22Rv1 (cell line): ENCODE measurements around the gene CNRIP1.

Experiments used
- ZFX ChIP-seq: fragments of 450-650 bp; IDR thresholded peaks from 2 replicates; pipeline ENCODE4 v1.6.1; 2017; ENCODE audit warnings: antibody characterized with exemption, borderline replicate concordance
- TF ChIP-seq, protein P1 (sequence below): fragments of 450-650 bp; IDR thresholded peaks from 2 replicates; pipeline ENCODE4 v1.5.1; 2017; ENCODE audit warnings: mild to moderate bottlenecking

DNA sequence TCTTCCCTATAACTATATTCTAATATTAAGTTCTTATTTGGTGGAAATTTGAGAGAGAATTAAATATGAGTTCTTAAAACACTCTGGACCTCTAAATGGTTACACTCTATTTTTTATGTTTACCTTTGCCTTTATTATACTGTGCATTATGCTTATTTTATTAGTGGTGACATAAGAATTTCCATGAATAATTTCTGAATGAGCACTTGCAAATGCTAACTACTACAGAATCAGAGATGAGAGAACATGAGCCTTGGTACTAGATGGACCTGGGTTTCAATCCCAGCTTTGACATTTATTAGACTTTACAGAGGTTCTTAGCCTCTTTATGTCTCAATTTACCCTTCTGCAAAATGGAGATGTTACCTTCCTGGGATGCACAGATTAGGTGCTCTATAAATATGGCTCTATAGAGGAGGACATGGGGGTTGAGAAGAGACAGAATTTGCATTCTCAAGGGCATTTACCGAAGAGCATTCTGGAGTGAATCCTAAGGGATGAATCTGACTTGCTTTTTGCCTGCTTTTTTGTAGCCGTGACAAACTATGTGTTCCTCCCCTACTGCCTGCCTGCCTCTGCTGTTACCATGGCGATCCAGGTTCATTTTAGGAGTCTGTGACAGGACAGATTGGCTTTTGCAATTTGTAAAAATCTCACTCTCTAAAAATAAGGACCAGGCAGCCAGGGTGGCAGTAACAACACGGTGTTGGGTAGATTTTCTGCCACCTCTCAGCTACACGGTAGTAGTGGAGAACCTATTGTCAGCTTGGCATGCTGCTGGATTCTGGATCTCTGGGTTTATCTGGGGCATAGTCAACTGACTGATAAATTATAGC lies 20.7 kb upstream of the CNRIP1 start:
- TF ChIP-seq, protein P1, sequence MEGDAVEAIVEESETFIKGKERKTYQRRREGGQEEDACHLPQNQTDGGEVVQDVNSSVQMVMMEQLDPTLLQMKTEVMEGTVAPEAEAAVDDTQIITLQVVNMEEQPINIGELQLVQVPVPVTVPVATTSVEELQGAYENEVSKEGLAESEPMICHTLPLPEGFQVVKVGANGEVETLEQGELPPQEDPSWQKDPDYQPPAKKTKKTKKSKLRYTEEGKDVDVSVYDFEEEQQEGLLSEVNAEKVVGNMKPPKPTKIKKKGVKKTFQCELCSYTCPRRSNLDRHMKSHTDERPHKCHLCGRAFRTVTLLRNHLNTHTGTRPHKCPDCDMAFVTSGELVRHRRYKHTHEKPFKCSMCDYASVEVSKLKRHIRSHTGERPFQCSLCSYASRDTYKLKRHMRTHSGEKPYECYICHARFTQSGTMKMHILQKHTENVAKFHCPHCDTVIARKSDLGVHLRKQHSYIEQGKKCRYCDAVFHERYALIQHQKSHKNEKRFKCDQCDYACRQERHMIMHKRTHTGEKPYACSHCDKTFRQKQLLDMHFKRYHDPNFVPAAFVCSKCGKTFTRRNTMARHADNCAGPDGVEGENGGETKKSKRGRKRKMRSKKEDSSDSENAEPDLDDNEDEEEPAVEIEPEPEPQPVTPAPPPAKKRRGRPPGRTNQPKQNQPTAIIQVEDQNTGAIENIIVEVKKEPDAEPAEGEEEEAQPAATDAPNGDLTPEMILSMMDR, result no peak
- no peak for TF ChIP-seq ZFX
